ENCODE data around the gene ADM2. TPM values are rescaled to one million over a fixed set of nuclear protein-coding genes. Genes with fewer than 3 reads are reported as not detected.
A peak's percentile ranks its signal among the peaks of the same experiment; 100 is the strongest.

Gene ADM2
- total and polyA plus RNA-seq, 2 experiments from 2014 or later = 4.1 to 5.1 TPM

DNA sequence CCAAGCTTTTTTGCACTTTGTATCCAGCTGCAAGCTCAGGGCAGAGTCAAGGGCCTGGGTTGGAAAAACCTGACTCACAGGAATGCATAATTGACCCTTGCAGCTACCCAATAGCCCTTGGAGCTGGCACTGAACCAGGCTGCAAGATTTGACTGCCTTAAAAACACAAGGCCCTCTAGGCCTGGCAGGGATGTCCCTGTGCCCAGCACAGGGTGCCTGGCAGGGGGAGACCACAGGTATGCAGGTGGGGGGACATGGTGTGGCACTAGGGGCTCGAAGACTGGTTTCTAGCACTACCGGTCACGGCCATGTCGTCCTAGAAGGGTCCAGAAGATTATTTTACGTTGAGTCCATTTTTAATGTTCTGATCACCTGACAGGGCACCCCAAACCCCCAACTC lies 36.7 kb upstream of the ADM2 start:
- TF ChIP-seq CTCF (IDR thresholded peaks at IDR 0.05; ENCODE audit: poor library complexity) (no peak), EZH2 (IDR thresholded peaks at IDR 0.05; ENCODE audit: borderline replicate concordance) (no peak), EZH2phosphoT487 (IDR thresholded peaks at IDR 0.05; ENCODE audit: low read depth, severe bottlenecking, unreplicated experiment) (no peak)
- Histone ChIP-seq H2AFZ (no peak overlapping the region), H3K79me2 (no peaks in the 10 kb centered on the region), H3K9me2 (replicated peaks; ENCODE audit: insufficient read depth) (no peaks in the 10 kb centered on the region), H3K36me3 (replicated peaks; ENCODE audit: insufficient read depth, low read depth) (no peaks in the 10 kb centered on the region), H3K9me3 (ENCODE audit: low read depth) (no peaks in the 10 kb centered on the region), H3K4me3 (no peak overlapping the region), H3K27me3 (no peaks in the 10 kb centered on the region), H4K20me1 (ENCODE audit: insufficient read depth, poor library complexity, severe bottlenecking) (no peaks in the 10 kb centered on the region), H3K27ac (no peak overlapping the region), H3K4me2 (no peak overlapping the region), H3K4me1 (ENCODE audit: insufficient read depth) (no peaks in the 10 kb centered on the region)
- peak; percentile 53 for DNase-seq (ENCODE audit: low spot score)
- WGBS (ENCODE audit: low lambda C conversion rate, missing lambda C conversion rate) = 94% methylated on average over 5 of the region's 5 CpGs

DNA sequence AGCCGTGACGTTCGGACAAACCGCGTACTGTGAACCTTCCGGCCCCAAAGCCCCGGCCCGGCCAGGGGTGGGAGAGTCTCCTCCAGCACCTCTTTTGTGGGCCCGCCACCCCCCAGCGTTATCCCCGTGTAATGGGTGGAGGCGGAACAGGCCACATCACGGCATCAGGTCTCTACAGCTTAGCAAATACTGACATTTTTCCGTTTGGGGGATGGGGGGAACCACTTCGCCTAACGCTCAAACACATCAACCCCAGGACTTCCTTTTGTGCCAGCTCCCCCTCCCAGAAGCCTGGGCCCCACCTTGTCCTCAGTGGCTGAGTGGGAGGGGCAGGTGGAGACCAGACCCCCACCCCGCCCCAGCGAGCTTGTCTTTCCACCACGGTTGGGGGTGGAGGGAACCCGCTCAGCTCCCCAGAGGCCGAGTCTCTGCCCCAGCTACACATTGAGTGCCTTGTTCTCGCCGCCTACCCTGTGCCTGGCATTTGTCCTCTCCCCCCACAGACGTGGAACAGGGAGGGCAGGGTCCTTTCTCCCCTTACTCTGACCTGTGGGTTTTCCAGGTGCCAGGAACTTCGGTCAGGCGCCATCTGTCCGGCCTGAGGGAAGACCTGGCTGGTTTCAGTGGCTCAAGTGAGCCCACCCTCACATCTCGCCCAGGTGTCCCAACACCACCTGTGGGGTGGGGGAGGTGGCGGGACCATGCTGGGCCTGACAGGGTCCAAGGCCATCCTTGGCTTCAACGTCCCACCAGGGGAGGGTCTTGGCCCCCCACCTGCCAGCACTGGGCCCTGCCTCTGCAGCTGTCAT lies 36.1 kb upstream of the ADM2 start:
- H4K20me1 ChIP-seq (ENCODE audit: insufficient read depth, poor library complexity, severe bottlenecking) = no peaks in the 10 kb centered on the region
- no peaks in the 10 kb centered on the region for H3K36me3 ChIP-seq (replicated peaks; ENCODE audit: insufficient read depth, low read depth)
- H3K4me3 ChIP-seq = no peak overlapping the region
- H3K9me2 ChIP-seq (replicated peaks; ENCODE audit: insufficient read depth) = no peaks in the 10 kb centered on the region
- no peaks in the 10 kb centered on the region for H3K4me1 ChIP-seq (ENCODE audit: insufficient read depth)
- TF ChIP-seq CTCF (IDR thresholded peaks at IDR 0.05; ENCODE audit: poor library complexity) (no peak), EZH2 (IDR thresholded peaks at IDR 0.05; ENCODE audit: borderline replicate concordance) (no peak), EZH2phosphoT487 (IDR thresholded peaks at IDR 0.05; ENCODE audit: low read depth, severe bottlenecking, unreplicated experiment) (no peak)
- no peaks in the 10 kb centered on the region for H3K79me2 ChIP-seq
- H3K4me2 ChIP-seq = no peak overlapping the region
- no peaks in the 10 kb centered on the region for H3K27me3 ChIP-seq
- DNase-seq (ENCODE audit: low spot score) = no peak
- H2AFZ ChIP-seq = no peak overlapping the region
- 82% methylated on average over 30 of the region's 30 CpGs for WGBS (ENCODE audit: low lambda C conversion rate, missing lambda C conversion rate)
- no peaks in the 10 kb centered on the region for H3K9me3 ChIP-seq (ENCODE audit: low read depth)
- no peak overlapping the region for H3K27ac ChIP-seq

DNA sequence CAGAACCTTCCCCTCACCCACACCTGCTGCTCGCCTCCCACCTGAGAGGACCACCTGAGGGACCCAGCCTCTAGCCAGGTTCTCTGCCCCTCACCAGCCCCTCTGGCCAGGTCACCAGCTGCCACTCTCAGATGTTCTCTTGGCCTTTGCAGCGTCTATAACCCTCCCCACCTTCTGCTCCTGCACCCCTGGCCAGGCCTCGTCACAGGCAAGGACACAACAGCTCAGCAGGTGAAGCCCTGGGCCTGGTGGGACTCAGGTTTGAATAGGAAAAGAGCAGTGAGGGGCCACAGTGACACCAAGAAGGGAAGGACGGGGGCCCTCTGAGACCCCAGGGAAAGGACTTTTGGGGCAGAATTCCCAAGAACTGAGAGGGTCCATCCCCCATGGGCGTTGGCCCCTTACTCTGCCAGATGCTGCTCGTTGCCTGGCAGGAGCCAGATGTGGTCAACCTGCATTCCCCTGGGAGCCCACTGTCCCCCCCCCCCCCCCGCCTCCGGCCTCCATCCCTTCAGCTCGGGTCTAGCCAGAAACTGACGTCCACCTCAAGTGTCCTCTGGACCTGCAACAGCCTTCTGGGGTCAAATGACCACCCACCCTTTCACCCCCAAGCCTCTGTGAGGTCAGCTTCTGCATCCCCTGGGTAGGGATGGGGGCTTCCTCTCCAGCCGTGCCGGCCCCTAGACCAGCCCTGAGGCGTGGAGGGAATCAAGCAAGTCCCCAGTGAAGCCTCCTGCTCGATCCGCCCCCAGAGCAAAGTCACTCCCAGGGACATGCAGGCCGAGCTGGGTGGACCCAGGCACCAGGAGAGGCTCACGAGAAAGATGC lies 35.2 kb upstream of the ADM2 start:
- no peak overlapping the region for H3K4me2 ChIP-seq
- WGBS (ENCODE audit: low lambda C conversion rate, missing lambda C conversion rate) = 85% methylated on average over 14 of the region's 17 CpGs
- no peaks in the 10 kb centered on the region for H3K9me3 ChIP-seq (ENCODE audit: low read depth)
- no peaks in the 10 kb centered on the region for H3K4me1 ChIP-seq (ENCODE audit: insufficient read depth)
- no peaks in the 10 kb centered on the region for H3K36me3 ChIP-seq (replicated peaks; ENCODE audit: insufficient read depth, low read depth)
- no peak for DNase-seq (ENCODE audit: low spot score)
- H3K79me2 ChIP-seq = no peaks in the 10 kb centered on the region
- no peak overlapping the region for H3K4me3 ChIP-seq
- no peaks in the 10 kb centered on the region for H3K9me2 ChIP-seq (replicated peaks; ENCODE audit: insufficient read depth)
- H3K27me3 ChIP-seq = no peaks in the 10 kb centered on the region
- H4K20me1 ChIP-seq (ENCODE audit: insufficient read depth, poor library complexity, severe bottlenecking) = no peaks in the 10 kb centered on the region
- no peak overlapping the region for H2AFZ ChIP-seq
- no peak overlapping the region for H3K27ac ChIP-seq
- TF ChIP-seq CTCF (IDR thresholded peaks at IDR 0.05; ENCODE audit: poor library complexity) (no peak), EZH2 (IDR thresholded peaks at IDR 0.05; ENCODE audit: borderline replicate concordance) (no peak), EZH2phosphoT487 (IDR thresholded peaks at IDR 0.05; ENCODE audit: low read depth, severe bottlenecking, unreplicated experiment) (no peak)

Measured in hepatocyte (in vitro differentiated cells).